Measurements from ENCODE around the gene JAML. TPM values are rescaled to one million over a fixed set of nuclear protein-coding genes. Genes with fewer than 3 reads are reported as not detected.

Gene JAML
- total RNA-seq, 1 donor from 2014 or later = 17.2 TPM

DNA sequence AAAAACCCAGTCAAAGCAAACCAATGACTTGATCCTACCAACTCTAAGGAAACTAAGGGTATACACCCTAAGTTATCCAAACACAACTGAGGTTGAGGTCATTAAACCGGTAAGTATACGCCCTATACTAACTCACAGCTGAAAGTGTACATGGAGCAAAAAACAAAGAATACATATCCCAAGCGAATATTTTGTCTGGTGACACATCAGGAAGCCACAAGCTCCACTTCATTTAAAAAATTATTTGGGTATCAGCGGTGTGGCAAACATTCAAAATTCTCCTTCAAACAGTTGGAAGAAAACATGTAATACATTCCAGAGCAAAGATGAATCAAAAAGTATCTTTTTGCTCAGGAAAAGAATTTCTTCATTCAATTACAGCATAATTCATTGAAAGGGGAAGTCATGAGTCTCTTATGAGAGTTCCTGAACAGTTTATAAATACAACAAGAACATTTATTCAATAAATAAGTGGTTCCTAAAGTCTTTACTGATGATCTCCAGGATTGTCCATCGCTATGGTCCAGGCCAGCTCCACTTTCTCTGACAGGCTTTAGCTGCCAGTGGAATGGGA is 4.5 kb upstream of the JAML start:
- intact Hi-C loops (cut with DNase I) = no loop called here
- Histone ChIP-seq H3K4me3 (no peak overlapping the region), H3K4me1 (peaks cover 8% of the 10 kb centered on the region), H3K36me3 (no peaks in the 10 kb centered on the region), H3K27ac (peak overlapping the region; percentile 15), H3K27me3 (no peaks in the 10 kb centered on the region), H3K9me3 (no peaks in the 10 kb centered on the region)
- no peak for DNase-seq (ENCODE audit: extremely low spot score in 2 of 2)
- no peak for TF ChIP-seq POLR2AphosphoS5 (IDR thresholded peaks at IDR 0.05; ENCODE audit: insufficient read depth in 1 of 2, low read depth in 1 of 2)
- TF ChIP-seq, protein P1, sequence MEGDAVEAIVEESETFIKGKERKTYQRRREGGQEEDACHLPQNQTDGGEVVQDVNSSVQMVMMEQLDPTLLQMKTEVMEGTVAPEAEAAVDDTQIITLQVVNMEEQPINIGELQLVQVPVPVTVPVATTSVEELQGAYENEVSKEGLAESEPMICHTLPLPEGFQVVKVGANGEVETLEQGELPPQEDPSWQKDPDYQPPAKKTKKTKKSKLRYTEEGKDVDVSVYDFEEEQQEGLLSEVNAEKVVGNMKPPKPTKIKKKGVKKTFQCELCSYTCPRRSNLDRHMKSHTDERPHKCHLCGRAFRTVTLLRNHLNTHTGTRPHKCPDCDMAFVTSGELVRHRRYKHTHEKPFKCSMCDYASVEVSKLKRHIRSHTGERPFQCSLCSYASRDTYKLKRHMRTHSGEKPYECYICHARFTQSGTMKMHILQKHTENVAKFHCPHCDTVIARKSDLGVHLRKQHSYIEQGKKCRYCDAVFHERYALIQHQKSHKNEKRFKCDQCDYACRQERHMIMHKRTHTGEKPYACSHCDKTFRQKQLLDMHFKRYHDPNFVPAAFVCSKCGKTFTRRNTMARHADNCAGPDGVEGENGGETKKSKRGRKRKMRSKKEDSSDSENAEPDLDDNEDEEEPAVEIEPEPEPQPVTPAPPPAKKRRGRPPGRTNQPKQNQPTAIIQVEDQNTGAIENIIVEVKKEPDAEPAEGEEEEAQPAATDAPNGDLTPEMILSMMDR (IDR thresholded peaks at IDR 0.05) = no peak
- TF ChIP-seq POLR2A (IDR thresholded peaks at IDR 0.05) = no peak

DNA sequence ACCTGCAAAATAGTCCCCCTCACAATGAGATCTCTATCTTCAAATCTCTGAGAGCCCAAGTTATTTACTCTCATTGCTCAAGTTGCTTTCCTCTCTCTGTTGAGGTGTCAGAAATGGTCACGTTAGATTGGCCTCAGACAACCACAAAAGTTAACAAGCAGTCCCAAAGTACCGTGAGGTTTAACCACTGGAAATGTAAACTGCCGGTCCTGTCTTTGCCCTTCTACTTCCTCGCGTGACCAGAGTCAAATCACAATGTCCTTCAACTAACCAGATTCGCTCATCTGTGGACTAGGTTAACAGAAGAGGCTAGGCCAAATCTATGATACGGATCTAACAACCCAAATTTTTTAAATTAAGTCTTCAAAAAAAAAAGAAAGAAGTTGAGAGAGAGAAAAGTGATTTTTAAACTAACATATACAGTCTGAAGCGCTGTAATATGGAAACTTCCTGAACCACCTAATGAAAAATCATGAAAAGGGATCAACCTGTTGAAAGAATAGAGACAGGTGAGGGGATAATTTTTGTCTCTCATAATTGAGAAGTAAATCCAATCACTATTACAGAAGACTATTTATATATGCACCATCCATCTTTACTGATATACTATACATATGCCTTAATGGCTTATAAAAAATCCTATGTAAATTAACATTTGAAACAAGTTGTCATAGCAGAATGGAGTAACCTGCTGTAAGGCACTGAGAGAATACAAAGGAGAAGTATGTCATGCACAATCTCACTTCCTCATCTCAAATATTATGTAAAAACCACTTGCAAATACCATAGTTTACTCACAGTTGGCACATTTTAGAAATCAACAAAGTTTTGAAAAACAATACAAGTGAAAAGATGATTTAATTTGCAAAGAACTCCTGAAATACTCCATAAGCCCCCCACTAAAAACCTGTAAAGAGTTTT is 3.3 kb upstream of the JAML start:
- TF ChIP-seq, protein P1 (IDR thresholded peaks at IDR 0.05) = no peak
- TF ChIP-seq POLR2A (IDR thresholded peaks at IDR 0.05) = no peak
- no peak for TF ChIP-seq POLR2AphosphoS5 (IDR thresholded peaks at IDR 0.05; ENCODE audit: insufficient read depth in 1 of 2, low read depth in 1 of 2)
- DNase-seq (ENCODE audit: extremely low spot score in 2 of 2) = no peak
- H3K36me3 ChIP-seq = no peaks in the 10 kb centered on the region
- no peak overlapping the region for H3K4me3 ChIP-seq
- no peaks in the 10 kb centered on the region for H3K9me3 ChIP-seq
- peak overlapping the region; percentile 15 for H3K27ac ChIP-seq
- intact Hi-C loops (cut with DNase I) = no loop called here
- H3K4me1 ChIP-seq = peaks cover 8% of the 10 kb centered on the region
- H3K27me3 ChIP-seq = no peaks in the 10 kb centered on the region

DNA sequence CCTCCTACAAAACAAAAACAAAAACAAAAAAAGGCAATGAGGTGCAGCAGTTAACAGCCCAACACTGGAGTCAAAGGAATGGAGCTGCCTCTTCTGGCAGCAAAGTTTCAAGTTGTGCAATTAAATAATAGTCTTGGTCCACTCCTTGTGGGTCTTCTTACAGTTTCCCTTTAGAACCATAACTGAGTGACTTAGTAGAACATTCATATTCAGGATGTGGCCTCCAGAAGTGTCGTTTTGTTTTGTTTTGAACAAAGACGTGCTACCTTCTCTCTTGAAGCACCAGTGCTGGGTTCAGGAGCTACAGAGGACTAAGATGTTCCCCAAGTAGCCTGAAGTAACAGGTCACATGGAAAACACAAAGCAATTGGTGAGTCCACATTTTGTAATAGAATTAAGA is 2.0 kb upstream of the JAML start:
- DNase-seq (ENCODE audit: extremely low spot score in 2 of 2) = no peak
- Histone ChIP-seq H3K27ac (peak overlapping the region; percentile 5), H3K9me3 (no peaks in the 10 kb centered on the region), H3K36me3 (no peaks in the 10 kb centered on the region), H3K4me1 (peaks cover 8% of the 10 kb centered on the region), H3K4me3 (no peak overlapping the region), H3K27me3 (no peaks in the 10 kb centered on the region)
- TF ChIP-seq, protein P1 (IDR thresholded peaks at IDR 0.05) = no peak
- TF ChIP-seq POLR2A (IDR thresholded peaks at IDR 0.05) (no peak), POLR2AphosphoS5 (IDR thresholded peaks at IDR 0.05; ENCODE audit: insufficient read depth in 1 of 2, low read depth in 1 of 2) (no peak)
- intact Hi-C loops (cut with DNase I) = no loop called here

DNA sequence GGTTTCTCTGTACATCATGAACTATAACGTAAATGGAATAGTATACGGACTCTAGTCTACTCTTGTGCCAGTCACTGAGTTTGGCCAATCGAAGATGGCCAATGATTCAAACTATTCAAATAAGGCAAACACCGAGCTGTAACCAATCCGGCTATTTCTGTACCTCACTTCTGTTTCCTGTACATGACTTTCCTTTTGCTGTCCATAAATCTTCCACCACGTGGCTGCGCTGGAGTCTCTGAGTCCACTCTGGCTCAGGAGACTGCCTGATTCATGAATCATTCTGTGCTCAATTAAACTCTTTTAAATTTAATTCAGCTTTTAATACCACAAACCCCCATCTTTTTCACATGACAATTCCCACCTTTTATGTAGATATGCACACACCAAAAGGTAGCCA is 1.5 kb upstream of the JAML start:
- DNase-seq (ENCODE audit: extremely low spot score in 2 of 2) = no peak
- intact Hi-C loops (cut with DNase I) = no loop called here
- no peak overlapping the region for H3K4me3 ChIP-seq
- no peaks in the 10 kb centered on the region for H3K9me3 ChIP-seq
- TF ChIP-seq, protein P1 (IDR thresholded peaks at IDR 0.05) = no peak
- no peak for TF ChIP-seq POLR2AphosphoS5 (IDR thresholded peaks at IDR 0.05; ENCODE audit: insufficient read depth in 1 of 2, low read depth in 1 of 2)
- no peak for TF ChIP-seq POLR2A (IDR thresholded peaks at IDR 0.05)
- no peak overlapping the region for H3K27ac ChIP-seq
- no peaks in the 10 kb centered on the region for H3K27me3 ChIP-seq
- peaks cover 8% of the 10 kb centered on the region for H3K4me1 ChIP-seq
- no peaks in the 10 kb centered on the region for H3K36me3 ChIP-seq

DNA sequence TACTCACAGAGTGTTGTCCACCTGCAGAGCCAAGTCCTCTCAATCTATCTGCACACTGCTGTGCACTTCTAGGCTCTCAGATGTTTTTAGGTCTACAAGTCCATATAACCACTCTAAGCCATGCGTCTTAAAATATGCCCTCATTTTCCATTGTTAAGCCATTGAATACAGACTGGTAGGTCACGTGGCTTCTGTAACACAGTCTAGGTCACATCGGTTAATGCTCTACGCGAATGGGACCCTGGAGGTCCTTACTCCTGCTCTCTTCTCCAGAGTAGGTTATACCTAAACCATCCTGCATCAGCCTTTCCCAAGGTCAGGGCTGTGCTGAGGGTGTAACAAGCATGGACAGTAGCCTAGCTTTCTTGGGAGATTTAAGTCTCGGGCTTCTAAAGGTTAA is 819 bp downstream of the JAML start:
- no peak for DNase-seq (ENCODE audit: extremely low spot score in 2 of 2)
- no peak overlapping the region for H3K27ac ChIP-seq
- intact Hi-C loops (cut with DNase I) = no loop called here
- peaks cover 8% of the 10 kb centered on the region for H3K4me1 ChIP-seq
- H3K4me3 ChIP-seq = peak overlapping the region; percentile 20
- H3K36me3 ChIP-seq = no peaks in the 10 kb centered on the region
- no peaks in the 10 kb centered on the region for H3K9me3 ChIP-seq
- TF ChIP-seq, protein P1 (IDR thresholded peaks at IDR 0.05) = no peak
- TF ChIP-seq POLR2A (IDR thresholded peaks at IDR 0.05) (no peak), POLR2AphosphoS5 (IDR thresholded peaks at IDR 0.05; ENCODE audit: insufficient read depth in 1 of 2, low read depth in 1 of 2) (no peak)
- H3K27me3 ChIP-seq = no peaks in the 10 kb centered on the region

All from vagina (tissue), 2 donors.